NCI-H1092 treated with DMSO at 0.1 percent for 48 hours (cell line): ENCODE measurements around the gene SLC16A2.

Experiments
- DNase-seq: peaks from one replicate; lab custom pipeline; 2025; lab: John Stamatoyannopoulos, UW

Gene SLC16A2

GRCh38 chrX:74536152-74536831 is 115.0 kb downstream of the SLC16A2 start:
- peak; percentile 80 for DNase-seq

DNA sequence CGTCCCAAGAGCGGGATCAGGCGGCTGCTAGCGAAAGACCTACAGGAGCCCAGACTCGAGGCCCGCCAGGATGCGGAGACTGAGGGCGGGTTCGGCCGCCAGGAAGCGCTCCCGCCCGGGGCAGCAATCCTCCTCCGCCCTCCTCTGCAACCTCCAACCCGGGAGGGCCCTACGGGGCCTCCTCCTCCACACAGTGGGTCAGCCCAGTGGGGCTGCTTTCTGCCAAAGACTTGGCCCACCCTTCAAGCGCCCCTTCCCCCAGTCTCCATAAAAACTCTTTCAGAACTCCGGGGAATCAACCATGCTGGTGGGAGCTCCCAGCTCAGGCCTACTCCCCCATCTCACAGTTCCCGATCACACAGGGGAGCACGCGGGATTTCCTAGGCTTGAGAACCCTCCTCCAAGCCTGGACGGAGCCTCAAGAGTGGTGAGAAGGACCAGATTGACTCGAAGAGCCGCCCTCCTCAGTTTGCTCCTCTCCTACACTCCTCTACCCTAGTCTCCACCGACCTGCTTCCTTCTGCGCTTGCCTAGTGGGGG is 115.6 kb downstream of the SLC16A2 start:
- DNase-seq, result no peak

DNA sequence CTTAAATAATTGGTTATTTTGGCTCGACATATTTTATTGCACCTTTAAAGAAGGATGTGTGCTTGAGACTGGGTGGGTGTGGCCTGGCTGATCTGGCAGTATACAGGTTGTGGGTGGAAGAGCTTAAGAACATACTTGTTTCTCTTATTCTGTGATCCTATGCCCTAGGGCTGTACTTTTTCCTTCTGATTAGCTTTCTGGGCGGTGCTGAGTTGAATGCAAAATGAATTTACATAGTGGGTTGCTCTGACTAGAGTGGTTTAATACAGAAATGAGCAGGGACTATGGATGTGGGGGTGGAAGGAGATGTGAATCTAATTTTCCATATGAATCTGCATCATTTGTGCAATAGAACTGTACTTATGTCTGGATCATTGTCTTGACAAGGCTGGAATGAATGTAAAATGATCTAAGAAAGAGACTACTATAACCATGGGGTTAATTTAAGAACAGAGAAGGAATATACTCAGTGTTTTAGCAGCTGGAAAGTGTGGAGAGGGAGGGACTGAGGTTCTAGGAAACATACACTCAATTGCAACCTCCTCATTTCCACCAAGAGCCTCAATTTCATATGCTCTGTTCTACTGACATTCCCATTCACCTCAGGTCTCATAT is 119.4 kb downstream of the SLC16A2 start:
- no peak for DNase-seq

DNA sequence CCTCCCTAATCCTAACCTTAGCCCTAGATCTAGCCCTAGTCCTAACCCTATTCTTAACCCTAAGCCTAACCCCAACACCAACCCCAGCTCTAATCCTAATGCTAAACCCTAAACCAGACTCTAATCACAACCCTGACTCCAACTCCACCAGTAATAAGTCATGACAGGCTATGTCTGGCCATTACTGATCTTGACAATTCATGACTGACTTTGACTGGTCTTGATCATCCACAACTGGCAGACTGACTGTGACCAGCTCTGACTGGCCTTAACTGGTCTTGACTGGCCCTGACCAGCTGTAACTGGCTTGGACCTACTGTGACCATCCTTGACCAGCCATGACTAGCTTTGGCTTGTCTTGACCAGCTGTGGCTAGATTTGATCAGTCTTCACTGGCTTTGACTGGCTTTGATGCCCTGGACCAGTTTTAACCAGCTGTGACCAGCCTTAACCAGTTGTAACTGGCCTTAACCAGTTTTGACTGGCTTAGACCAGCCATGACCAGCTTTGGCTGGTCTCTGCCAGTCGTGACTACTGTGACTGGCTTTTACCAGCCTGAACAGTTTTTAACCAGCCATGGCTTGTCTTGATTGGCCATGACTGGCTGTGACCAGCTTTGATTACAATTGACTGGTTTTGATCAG is 124.7 kb downstream of the SLC16A2 start:
- no peak for DNase-seq

DNA sequence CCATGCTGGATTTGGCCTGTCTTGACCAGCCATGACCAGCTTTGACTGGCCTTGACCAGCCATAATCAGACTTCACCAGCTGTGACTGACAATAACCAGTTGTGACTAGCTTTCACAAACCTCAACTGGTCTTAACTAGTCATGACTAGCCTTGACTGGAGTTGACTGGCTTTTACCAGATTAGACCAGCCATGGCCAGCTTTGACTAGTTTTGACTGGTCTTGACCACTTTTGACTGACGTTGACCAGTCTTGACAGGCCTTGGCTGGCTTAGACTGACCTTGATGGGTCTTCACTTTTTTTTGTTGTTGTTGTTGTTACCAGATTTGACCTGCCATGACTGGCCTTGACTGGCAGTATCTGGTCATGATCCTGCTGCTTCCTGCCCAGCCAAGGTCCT is 125.7 kb downstream of the SLC16A2 start:
- DNase-seq, result no peak

DNA sequence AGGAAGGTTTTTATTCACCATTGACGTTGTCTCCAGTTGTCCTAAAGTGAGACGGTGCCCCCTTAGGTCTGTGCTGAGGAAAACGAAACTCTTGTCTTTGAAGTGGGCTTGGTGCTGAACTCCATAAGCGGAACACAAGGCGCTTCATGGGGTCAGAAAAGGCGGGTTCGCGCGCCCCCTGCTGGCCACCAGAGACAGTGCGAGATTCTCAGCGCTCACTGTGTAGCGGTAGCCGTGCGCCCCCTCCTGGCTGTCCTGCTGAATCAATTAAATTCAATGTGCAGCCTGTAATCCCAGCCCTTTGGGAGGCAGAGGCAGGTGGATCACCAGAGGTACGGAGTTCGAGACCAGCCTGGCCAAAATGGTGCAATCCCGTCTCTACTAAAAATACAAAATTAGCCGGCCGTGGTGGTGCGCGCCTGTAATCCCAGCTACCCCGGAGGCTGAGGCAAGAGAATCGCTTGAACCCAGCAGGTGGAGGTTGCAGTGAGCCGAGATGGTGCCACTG is 129.1 kb downstream of the SLC16A2 start:
- DNase-seq, result peak; percentile 81

DNA sequence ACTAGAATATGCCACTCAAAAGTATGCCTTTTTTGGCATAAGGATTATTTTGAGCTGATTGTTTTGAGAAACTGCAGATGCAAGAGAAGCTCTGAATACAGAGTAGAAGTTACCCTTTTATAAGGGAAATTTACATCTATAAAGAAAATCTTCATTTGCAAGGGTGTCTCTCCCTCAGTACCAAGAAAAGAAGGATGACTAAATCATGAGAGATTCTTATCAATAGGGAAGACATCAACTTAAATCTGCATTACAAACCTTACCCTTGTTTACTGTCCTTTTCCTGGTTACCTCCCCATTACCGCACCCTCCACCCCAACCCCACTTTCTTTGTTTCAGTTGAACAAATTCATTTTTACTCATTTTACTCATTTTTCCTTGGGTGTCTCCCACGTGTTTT is 130.6 kb downstream of the SLC16A2 start:
- no peak for DNase-seq

GRCh38 chrX:74557378-74557777 is 136.1 kb downstream of the SLC16A2 start:
- DNase-seq, result no peak

DNA sequence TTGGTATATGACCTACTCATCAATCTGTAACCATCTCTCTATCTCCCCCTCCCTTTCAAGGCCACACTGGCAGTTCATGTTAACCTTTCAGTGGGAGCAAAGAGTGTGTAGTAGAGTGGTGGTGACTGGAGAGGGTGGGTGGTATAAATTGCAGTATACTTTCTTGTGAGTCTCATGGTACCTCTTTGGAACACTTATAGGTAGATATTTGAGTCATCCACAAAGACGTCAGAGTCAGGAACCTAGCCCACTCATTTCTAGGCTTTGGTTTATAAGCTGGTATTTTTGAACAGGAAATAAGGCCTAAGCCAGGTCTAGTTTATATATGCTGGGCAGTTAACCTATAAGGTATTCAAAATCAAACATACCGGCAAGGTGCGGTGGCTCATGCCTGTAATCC is 156.8 kb downstream of the SLC16A2 start:
- DNase-seq, result no peak

GRCh38 chrX:74579597-74580198 is 158.4 kb downstream of the SLC16A2 start:
- no peak for DNase-seq
